Occipital lobe (tissue), 2 donors: ENCODE results near the gene FSTL1. TPM values are rescaled to one million over a fixed set of nuclear protein-coding genes. Genes with fewer than 3 reads are reported as not detected.
"Not testable (repeated sequence)": the region's sequence is repeated elsewhere in the genome, so short reads cannot be mapped to it uniquely, and the experiment has no call there.

Experiments used
- DNase-seq: peaks from one replicate; lab custom pipeline; 2025; lab: John Stamatoyannopoulos, UW
- total RNA-seq: library from RNA; depleted of rRNA; stranded (reverse); fragments of >200 nt; gene quantifications from one replicate; pipeline ENCODE4 v1.2.3, GENCODE V29; 2014

Gene FSTL1
- total RNA-seq, 1 donor from 2014 or later: 63.8 TPM

- DNase-seq: no peak
Measured at GRCh38 chr3:120418446-120418845, 32.3 kb downstream of the FSTL1 start.

GRCh38 chr3:120417272-120417911 is 33.4 kb downstream of the FSTL1 start:
- peak; percentile 92 for DNase-seq

- DNase-seq: no peak
Measured at GRCh38 chr3:120416868-120417267, 33.9 kb downstream of the FSTL1 start.

- DNase-seq: no peak
Measured at GRCh38 chr3:120415756-120416155, 35.0 kb downstream of the FSTL1 start.

- DNase-seq: no peak
Measured at GRCh38 chr3:120410541-120410940, 40.3 kb downstream of the FSTL1 start.

GRCh38 chr3:120410116-120410515 is 40.7 kb downstream of the FSTL1 start:
- no peak for DNase-seq

- DNase-seq: no peak
Measured at GRCh38 chr3:120407508-120408287, 43.1 kb downstream of the FSTL1 start.

- no peak for DNase-seq
Measured at GRCh38 chr3:120404876-120405275, 45.9 kb downstream of the FSTL1 start.

GRCh38 chr3:120402257-120402656 is 48.5 kb downstream of the FSTL1 start:
- DNase-seq: no peak

GRCh38 chr3:120399372-120399771 is 51.4 kb downstream of the FSTL1 start:
- DNase-seq: no peak

- DNase-seq: no peak
Measured at GRCh38 chr3:120396469-120396868, 54.3 kb downstream of the FSTL1 start.

- no peak for DNase-seq
Measured at GRCh38 chr3:120394347-120394746, 56.4 kb downstream of the FSTL1 start.

GRCh38 chr3:120393761-120394160 is 57.0 kb downstream of the FSTL1 start:
- no peak for DNase-seq

- no peak for DNase-seq
Measured at GRCh38 chr3:120393243-120393642, 57.5 kb downstream of the FSTL1 start.

GRCh38 chr3:120382941-120383447 is 67.8 kb downstream of the FSTL1 start:
- no peak for DNase-seq

- no peak for DNase-seq
Measured at GRCh38 chr3:120381503-120381902, 69.3 kb downstream of the FSTL1 start.

- not testable (repeated sequence) for DNase-seq
Measured at GRCh38 chr3:120377948-120378347, 72.8 kb downstream of the FSTL1 start.

- DNase-seq: no peak
Measured at GRCh38 chr3:120370463-120370862, 80.3 kb downstream of the FSTL1 start.

GRCh38 chr3:120369037-120369467 is 81.7 kb downstream of the FSTL1 start:
- DNase-seq: no peak

GRCh38 chr3:120368172-120368571 is 82.6 kb downstream of the FSTL1 start:
- DNase-seq: no peak

GRCh38 chr3:120364821-120365220 is 86.0 kb downstream of the FSTL1 start:
- DNase-seq: no peak

- no peak for DNase-seq
Measured at GRCh38 chr3:120364101-120364500, 86.7 kb downstream of the FSTL1 start.

GRCh38 chr3:120357807-120358206 is 93.0 kb downstream of the FSTL1 start:
- DNase-seq: no peak
